Heart left ventricle (tissue), 16 donors: ENCODE measurements around the gene GNG7. TPM values are rescaled to one million over a fixed set of nuclear protein-coding genes. Genes with fewer than 3 reads are reported as not detected.

Experiments
- ATAC-seq, 4 donors: fragments of 200-7000 bp; cut with Tn5 transposase; one replicate each; pipeline ENCODE4 v1.9.1; 2020 to 2022; ENCODE audit warnings: moderate library complexity in 4 of 4, mild to moderate bottlenecking in 3 of 4, moderate number of reproducible peaks in 1 of 4
- DNase-seq, 5 donors: peaks; one replicate each; pipeline ENCODE4 v3.0.0-alpha.2; 2020
- H3K27ac ChIP-seq, 12 donors: fragments of 200-600 bp; sonication (generic) in 4 of 12; one replicate each; pipeline versions ENCODE4 v1.5.0 to v1.8.0; 2016 to 2022; ENCODE audit warnings: mild to moderate bottlenecking in 2 of 12
- H3K27me3 ChIP-seq, 9 donors: fragments of 200-600 bp; sonication (generic) in 2 of 9; one replicate each; pipeline versions ENCODE4 v1.5.1 to v1.8.0; 2016 to 2022; ENCODE audit warnings: mild to moderate bottlenecking in 3 of 9
- H3K36me3 ChIP-seq, 9 donors: fragments of 200-600 bp; sonication (generic) in 2 of 9; one replicate each; pipeline versions ENCODE4 v1.5.0 to v1.8.0; 2018 to 2022; ENCODE audit warnings: mild to moderate bottlenecking in 2 of 9
- H3K4me1 ChIP-seq, 12 donors: fragments of 200-600 bp; sonication (generic) in 4 of 12; one replicate each; pipeline versions ENCODE4 v1.5.0 to v1.8.0; 2016 to 2022; ENCODE audit warnings: mild to moderate bottlenecking in 3 of 12
- H3K4me3 ChIP-seq, 12 donors: fragments of 200-600 bp; sonication (generic) in 4 of 12; one replicate each; pipeline versions ENCODE4 v1.5.0 to v1.8.0; 2017 to 2022; ENCODE audit warnings: mild to moderate bottlenecking in 9 of 12, moderate library complexity in 4 of 12
- H3K9me3 ChIP-seq, 12 donors: fragments of 200-600 bp; sonication (generic) in 4 of 12; one replicate each; pipeline versions ENCODE4 v1.5.0 to v1.8.0; 2016 to 2022; ENCODE audit warnings: mild to moderate bottlenecking in 1 of 12
- CTCF ChIP-seq, 12 donors: fragments of 200-600 bp; sonication (generic) in 4 of 12; IDR thresholded peaks; one replicate each; pipeline versions ENCODE4 v1.5.0 to v1.8.0; 2018 to 2022; ENCODE audit warnings: antibody characterized with exemption in 12 of 12, mild to moderate bottlenecking in 5 of 12
- POLR2A ChIP-seq, 2 donors: fragments of 450-650 bp; IDR thresholded peaks; one replicate each; pipeline ENCODE4 v1.6.1; 2017; ENCODE audit warnings: antibody characterized with exemption in 2 of 2, mild to moderate bottlenecking in 2 of 2, moderate library complexity in 2 of 2
- WGBS, 4 donors: extraction: QIAGEN DNeasy Blood & Tissue Kit in 2 of 4; methylation state at CpG; one replicate each; pipeline versions ENCODE4 v1.1.5 to v1.1.7; 2013 to 2018; 5-methylcytosine and 5-hydroxymethylcytosine counted together
- intact Hi-C, 10 donors: fragments of 100-400 bp; cut with DNase I; formaldehyde crosslinking; loops; one replicate each; pipeline versions ENCODE4 v1.11.1 to v1.14.2; 2022
- polyA plus RNA-seq, 2 donors: library from polyadenylated mRNA; stranded (reverse); fragments of 200-250 nt; gene quantifications; one replicate each; pipeline ENCODE4 v1.2.3, GENCODE V29; 2013
- total RNA-seq, 9 donors: library from RNA; depleted of rRNA in 2 of 9; stranded (reverse); fragments of >200 nt in 2 of 9; fragmentation: NEBNext Ultra II Directional in 3 of 9; extraction: Animal tissue kit (Norgen Biotek cat#: 25700) in 3 of 9; gene quantifications; one replicate each; pipeline versions ENCODE4 v1.1.0 to v1.2.4, GENCODE V29; 2016 to 2023
- donor health status: ischemic (EF 13 %, LVEDD 7.1; RV severe dilation, severe dysfunction).
- donor health status: healthy with polysubstance abuse.
- donor health status: DM: no; HTN: yes; CAD: no.
- donor health status: DM: no; HTN: no; CAD: no.
- donor health status: ischemic (EF 25% LVEDD 6.9; RV normal size, moderate dysfunction).
- donor health status: ischemic (EF 25% LVEDD 5.7; RV mildly dilated, moderate dysfunction).
- donor health status: healthy.
- donor health status: DM: yes; HTN: yes; CAD: no.
- donor health status: ischemic (EF 35%, LVEDD 5.7; RV mildly dilated, moderate dysfunction).
- donor health status: nonischemic (EF 11% LVEDD 7.7; RV severe dilation, severe dysfunction).
- donor health status: DM: yes; HTN: yes; CAD: no.
- donor health status: PGD.
- donor health status: ischemic (EF 29% LVEDD 5.4; RV normal size, mild dysfunction).
- donor health status: nonischemic (EF 23%, LVEDD 6.1; RV moderate dilation, normal function).

The GNG7 gene
- total and polyA plus RNA-seq, 11 donors, result 11.7 to 46.4 (median 24.0) TPM

DNA sequence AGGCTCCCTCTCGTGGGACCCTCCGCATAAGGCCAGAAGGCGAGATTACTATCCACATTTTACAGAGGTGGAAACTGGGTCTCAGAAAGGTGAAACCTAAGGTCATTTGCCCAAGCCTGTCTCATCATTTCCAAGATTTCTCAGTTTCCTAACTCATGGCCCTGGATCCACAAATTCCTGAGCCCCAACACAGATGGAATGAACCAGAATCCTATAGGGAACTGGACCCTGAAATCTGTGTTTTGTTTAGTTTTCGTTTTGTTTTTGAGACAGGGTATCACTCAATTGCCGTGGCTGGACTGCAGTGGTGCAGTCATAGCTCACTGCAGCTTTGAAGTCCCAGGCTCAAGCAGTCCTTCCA is 563 bp upstream of the GNG7 start:
- no peak for ATAC-seq
- Histone ChIP-seq H3K9me3 (no peaks in the 10 kb centered on the region), H3K27ac (peak overlapping the region in 1 of 12 donors; percentile 31), H3K27me3 (peaks cover 0 to 9% (median 0%) of the 10 kb centered on the region in 9 donors), H3K4me1 (peaks cover 0 to 28% (median 2%) of the 10 kb centered on the region in 12 donors), H3K4me3 (peak overlapping the region in 9 of 12 donors; percentile 2 to 81 (median 28)), H3K36me3 (no peaks in the 10 kb centered on the region)
- no peak for DNase-seq
- TF ChIP-seq CTCF (IDR thresholded peaks at IDR 0.05) (no peak), POLR2A (IDR thresholded peaks at IDR 0.05) (no peak)
- intact Hi-C loops, result loop anchor here in 3 of 10 donors (2.0 to 5.0 kb wide), 2 partner anchors 36 to 38 kb away; no protein-coding TSS in a partner anchor
- 80 to 87% (median 81%) methylated on average over 5 of the region's 5 CpGs for WGBS, 4 donors

DNA sequence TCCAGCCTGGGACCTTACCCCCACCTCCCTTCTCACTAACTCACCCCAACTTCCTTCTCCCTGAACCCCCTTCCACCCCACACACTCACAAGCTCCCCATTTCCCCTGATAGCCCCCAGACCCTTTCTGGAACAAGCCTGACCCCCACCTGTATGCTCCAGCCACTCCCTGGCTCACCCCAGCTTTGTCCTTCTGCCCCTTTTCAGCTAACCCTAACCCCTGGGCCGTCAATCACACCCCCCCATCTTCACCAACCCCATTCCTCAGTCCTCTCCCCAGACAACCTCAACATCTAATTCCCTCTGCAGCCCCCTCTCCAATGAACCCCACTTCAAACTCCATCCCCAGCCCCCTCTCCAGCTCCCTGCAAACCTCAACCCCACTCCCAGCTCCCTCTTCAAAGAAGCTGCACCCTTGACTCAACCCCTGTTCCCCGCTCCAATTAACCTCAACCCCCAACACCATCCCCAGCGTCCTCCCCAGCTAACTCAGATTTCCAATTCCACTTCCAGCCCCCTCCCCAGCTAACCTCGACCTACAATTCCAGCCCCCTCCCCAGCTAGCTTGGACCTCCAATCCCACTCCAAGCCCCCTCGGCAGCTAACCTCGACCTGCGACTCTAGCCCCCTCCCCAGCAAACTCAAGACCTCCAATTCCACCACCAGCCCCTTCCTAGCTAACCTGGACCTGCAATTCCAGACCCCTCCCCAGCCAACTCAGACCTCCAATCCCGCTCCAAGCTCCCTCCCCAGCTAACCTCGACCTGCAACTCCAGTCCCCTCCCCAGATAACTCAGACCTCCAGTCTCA is 929 bp downstream of the GNG7 start:
- ATAC-seq, result no peak

GRCh38 chr19:2700660-2701360 is 1.7 kb downstream of the GNG7 start:
- 25 to 31% (median 29%) methylated on average over 26 of the region's 26 CpGs for WGBS, 4 donors
- TF ChIP-seq CTCF (IDR thresholded peaks at IDR 0.05) (no peak), POLR2A (IDR thresholded peaks at IDR 0.05) (no peak)
- Histone ChIP-seq H3K27me3 (peaks cover 0 to 9% (median 0%) of the 10 kb centered on the region in 9 donors), H3K36me3 (no peaks in the 10 kb centered on the region), H3K9me3 (no peaks in the 10 kb centered on the region), H3K4me1 (peaks cover 0 to 38% (median 3%) of the 10 kb centered on the region in 12 donors), H3K4me3 (peak overlapping the region in 1 of 12 donors; percentile 11), H3K27ac (peak overlapping the region in 1 of 12 donors; percentile 85)
- no peak for ATAC-seq
- DNase-seq, result no peak
- intact Hi-C loops, result loop anchor here in 2 of 10 donors (5.0 kb wide), 1 partner anchor 34 kb away; no protein-coding TSS in a partner anchor

More for the DNA sequence above, 929 bp downstream of the GNG7 start:
- H3K36me3 ChIP-seq, result no peaks in the 10 kb centered on the region
- H3K27me3 ChIP-seq, result peaks cover 0 to 9% (median 0%) of the 10 kb centered on the region in 9 donors
- H3K9me3 ChIP-seq, result no peaks in the 10 kb centered on the region
- peak overlapping the region in 11 of 12 donors; percentile 20 to 81 (median 59) for H3K4me3 ChIP-seq
- peak overlapping the region in 2 of 12 donors; percentile 75 to 85 for H3K27ac ChIP-seq
- no peak for TF ChIP-seq CTCF (IDR thresholded peaks at IDR 0.05)
- TF ChIP-seq POLR2A (IDR thresholded peaks at IDR 0.05), result no peak
- peaks cover 0 to 33% (median 2%) of the 10 kb centered on the region in 12 donors for H3K4me1 ChIP-seq
- intact Hi-C loops, result loop anchor here in 3 of 10 donors (2.0 to 5.0 kb wide), 2 partner anchors 34 to 37 kb away; no protein-coding TSS in a partner anchor
- WGBS, 4 donors, result 4 to 7% (median 5%) methylated on average over 9 of the region's 9 CpGs
- DNase-seq, result no peak
